Suppressor macrophage treated with lipopolysaccharide for 4 hours (primary cell): ENCODE measurements around the gene LRRIQ3.
"Not testable (repeated sequence)": the region's sequence is repeated elsewhere in the genome, so short reads cannot be mapped to it uniquely, and the experiment has no call there.

ENCODE experiments used
- DNase-seq: peaks from one replicate; pipeline ENCODE4 v3.0.0-alpha.2; 2020

LRRIQ3 gene

GRCh38 chr1:74197657-74198552 is at the start of gene LRRIQ3, which contains the start of gene FPGT:
LRRIQ3 (minus strand) TSS chr1:74198176; CDS start chr1:74183684, 14,492 bp downstream.
FPGT (plus strand) TSS chr1:74198242; CDS start chr1:74198279, 37 bp downstream.
- DNase-seq = peak; percentile 97

GRCh38 chr1:74246315-74246714 is 48.3 kb upstream of the LRRIQ3 start:
- DNase-seq = no peak

- DNase-seq = no peak
These were observed 47.3 kb upstream of the LRRIQ3 start for GRCh38 chr1:74245168-74245772.

DNA sequence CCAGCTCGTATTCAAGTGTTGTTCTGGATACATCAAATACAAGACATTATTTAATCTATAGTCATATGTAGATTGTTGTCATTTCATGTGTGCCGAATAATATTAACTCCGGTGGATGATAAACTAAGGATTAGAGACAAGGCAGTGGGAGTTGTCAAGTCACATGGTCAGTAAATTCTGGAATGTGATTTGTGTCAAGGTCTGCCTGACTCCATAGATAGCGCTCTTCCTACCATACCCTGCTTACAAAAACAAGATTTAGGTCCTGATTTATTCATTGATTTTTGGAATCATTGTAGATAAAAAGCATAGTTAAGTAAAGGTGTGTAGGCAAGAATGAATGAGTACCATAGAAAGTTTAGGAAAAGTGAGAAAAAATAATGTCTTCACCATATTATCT is 39.8 kb upstream of the LRRIQ3 start:
- no peak for DNase-seq

DNA sequence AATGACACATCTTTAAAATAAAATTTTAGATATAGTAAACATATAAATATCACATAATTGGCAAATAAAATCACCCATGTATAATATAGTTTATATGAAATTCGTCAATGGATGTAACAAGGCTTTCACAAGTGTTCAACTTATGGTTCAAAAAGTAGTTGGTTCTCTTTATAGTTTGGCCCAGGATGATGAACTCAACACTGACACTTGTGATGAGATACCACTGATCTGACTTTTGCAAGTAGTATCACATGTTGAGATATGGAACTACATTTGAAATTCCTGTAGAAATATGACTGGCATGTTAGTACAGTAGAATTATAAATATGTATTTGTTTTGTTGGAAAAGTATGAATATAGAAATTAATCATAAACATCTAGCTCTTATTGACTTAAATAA is 39.1 kb upstream of the LRRIQ3 start:
- no peak for DNase-seq

- no peak for DNase-seq
These were observed 38.5 kb upstream of the LRRIQ3 start for GRCh38 chr1:74236440-74236839.

DNA sequence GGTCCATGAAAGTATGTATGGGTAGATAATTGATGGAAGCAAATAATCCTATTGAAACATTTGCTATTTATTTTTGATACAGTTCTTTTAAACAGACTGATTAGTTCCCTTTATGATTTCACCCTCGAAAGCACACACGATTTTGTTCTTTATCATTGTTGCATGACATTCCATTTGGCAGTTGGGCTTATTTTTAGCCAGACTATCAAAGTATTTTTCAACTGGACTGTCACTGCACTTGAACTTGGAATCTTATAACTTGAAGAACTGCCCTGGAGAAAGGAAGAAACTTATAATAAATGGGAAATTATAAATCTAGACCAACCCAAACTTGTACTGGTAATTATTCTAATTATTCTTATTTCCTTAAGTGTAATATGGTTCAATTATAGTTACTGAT is 37.2 kb upstream of the LRRIQ3 start, which contains the start of gene TNNI3K:
TNNI3K (plus strand) TSS at position 235 of the 400 bp plus-strand sequence; CDS start at position 300, 65 bp downstream.
- no peak for DNase-seq

DNA sequence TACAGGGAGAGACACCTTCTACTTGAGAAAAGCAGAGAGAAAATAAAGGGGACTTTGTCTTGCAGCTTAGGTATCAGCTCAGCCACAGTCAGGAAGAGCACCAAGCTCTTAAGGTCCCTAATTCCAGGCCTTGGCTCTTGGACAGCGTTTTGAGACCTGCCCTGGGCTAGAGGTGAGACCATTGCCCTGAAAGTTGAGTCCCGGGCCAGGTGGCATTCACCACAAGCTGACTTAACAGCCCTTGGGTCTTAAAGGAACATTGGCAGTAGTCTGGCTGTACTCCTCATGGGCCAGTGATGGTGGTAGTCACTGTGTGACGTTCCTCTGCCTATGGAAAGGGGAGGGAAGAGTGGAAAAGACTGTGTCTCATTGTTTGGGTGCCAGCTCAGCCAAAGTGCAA is 25.5 kb upstream of the LRRIQ3 start:
- DNase-seq = no peak

DNA sequence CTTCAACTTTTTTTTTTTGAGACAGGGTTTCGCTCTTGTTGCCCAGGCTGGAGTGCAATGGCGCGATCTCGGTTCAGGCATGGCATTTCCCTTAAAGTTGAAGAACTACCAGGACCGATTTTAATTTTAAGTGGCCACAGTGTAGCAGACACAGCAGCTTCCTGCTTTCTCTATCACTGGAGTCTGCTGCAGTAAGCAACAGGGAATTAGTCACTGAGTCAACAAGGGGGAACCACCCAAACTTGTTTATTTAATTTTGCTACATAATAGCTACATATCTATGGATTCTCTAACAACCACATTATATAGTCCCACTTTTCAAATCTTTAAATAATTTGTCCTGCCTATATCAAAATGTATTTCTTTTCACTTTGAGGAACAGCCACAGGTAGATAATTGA is 24.7 kb upstream of the LRRIQ3 start:
- DNase-seq = no peak

DNA sequence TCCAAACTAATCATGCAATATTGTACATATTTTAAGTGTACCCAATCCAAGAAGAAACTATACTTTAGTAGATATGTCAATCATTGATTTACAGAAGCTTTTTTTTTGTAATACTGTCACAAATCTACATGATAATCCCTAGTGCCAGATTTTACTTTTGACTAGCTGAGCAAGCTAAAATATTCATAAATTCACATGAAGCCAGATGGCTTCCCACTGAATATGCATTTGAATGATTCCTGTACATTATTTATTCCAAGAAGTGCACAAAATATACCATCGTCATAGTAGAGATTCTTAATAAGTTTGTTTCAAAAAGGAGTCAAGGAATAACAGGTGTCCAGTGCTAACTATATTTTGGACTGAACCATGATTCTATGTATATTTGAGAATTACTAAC is 17.3 kb upstream of the LRRIQ3 start:
- DNase-seq = no peak

DNA sequence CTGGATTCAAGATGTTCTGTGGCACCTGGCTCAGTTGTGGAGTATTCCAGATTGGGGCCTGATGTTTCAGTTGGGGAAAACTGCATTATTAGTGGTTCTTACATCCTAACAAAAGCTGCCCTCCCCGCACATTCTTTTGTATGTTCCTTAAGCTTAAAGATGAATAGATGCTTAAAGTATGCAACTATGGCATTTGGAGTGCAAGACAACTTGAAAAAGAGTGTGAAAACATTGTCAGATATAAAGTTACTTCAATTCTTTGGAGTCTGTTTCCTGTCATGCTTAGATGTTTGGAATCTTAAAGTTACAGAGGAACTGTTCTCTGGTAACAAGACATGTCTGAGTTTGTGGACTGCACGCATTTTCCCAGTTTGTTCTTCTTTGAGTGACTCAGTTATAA is 7.3 kb upstream of the LRRIQ3 start:
- no peak for DNase-seq

DNA sequence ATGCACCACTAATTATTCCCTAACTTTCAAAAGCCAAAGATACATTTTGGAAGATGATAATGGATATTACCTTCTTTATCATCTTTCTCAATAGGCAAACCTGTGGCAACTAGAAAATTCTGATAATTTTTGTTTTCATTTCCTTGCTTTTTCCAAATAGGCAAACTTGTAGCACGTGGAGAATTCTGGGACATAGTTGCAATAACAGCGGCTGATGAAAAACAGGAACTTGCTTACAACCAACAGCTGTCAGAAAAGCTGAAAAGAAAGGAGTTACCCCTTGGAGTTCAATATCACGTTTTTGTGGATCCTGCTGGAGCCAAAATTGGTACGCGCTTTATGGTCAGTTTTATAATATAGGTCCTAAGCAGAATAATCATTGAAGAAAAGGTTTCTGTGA is 1.5 kb upstream of the LRRIQ3 start:
- peak; percentile 55 for DNase-seq

DNA sequence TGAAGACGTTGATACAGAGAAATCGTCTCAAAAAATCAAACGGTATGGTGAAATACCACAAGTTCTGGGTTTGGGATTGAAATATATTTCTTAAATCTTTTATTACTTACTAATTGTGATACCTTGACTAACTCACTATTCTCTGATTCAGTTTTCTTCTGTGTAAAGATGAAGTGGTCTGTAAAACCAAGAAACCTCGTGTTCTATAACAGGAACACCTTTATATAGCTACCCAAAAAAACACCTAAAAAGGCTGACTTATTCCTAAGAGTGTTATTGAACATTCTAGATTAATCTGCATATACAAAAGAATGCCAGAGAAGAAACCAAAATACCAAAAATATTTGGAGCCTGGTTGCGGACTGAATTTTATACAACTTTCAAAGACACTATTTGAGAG is 721 bp downstream of the LRRIQ3 start:
- no peak for DNase-seq

- DNase-seq = no peak
These were observed 2.6 kb downstream of the LRRIQ3 start for GRCh38 chr1:74195339-74195738.

DNA sequence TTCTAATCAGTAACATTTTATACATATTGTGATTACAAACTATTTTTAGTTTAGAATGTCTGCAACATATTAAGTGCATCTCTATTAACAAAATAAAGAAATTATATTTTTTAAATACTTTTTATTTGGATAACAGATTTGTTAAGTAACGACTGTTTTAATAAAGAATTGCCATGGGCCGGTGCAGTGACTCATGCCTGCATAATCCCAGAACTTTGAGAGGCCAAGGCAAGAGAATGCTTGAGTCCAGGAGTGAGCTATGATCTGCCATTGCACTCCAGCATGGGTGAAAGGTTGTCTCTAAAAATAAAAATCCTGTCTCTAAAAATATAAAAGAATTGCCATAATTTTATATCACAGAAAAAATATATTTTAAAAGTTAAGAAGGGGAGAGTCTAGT is 4.1 kb downstream of the LRRIQ3 start:
- DNase-seq = no peak

- peak; percentile 53 for DNase-seq
These were observed 17.5 kb downstream of the LRRIQ3 start for GRCh38 chr1:74180490-74180889.

GRCh38 chr1:74174423-74174822 is 23.6 kb downstream of the LRRIQ3 start:
- DNase-seq = not testable (repeated sequence)

- no peak for DNase-seq
These were observed 35.6 kb downstream of the LRRIQ3 start for GRCh38 chr1:74162333-74162732.

DNA sequence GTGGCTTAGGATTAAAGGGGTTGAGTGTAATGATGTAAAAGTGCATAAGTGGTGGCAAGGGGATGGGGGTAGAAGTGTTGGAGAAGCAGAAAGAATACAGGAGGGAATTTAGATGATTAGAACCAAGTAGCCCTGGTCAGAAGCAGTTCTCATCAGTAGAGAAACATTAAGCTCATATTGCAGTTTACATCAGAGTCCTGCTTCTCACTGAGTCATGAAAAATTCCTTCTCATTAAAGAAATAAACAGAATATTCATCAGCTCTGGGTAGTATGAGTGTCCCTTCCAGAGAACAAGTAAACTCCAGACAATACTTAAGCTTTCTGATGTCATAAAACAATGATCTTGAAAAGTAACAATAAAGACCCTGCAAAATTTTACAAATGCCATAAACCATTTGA is 36.5 kb downstream of the LRRIQ3 start:
- no peak for DNase-seq

- DNase-seq = no peak
These were observed 37.9 kb downstream of the LRRIQ3 start for GRCh38 chr1:74160046-74160445.

DNA sequence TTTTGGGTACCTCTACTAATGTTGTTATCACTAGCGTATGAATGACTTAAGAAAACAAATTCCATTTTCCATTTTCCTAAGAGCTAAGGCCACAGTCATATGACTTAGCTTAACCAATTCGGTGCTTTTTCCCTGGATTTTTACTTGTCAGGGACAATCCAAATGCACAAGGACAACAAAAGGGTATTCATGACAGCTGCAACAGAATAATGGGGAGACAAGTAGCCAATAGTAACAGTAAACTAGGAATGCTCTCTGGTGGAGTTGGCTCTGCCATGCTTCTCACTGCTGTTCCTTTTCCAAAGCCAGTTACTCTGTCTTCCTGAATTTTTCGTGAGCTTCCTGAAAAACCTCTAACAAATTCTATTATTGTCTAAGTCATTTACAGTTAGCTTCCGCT is 52.9 kb downstream of the LRRIQ3 start:
- no peak for DNase-seq

GRCh38 chr1:74117370-74117769 is 80.6 kb downstream of the LRRIQ3 start:
- not testable (repeated sequence) for DNase-seq

DNA sequence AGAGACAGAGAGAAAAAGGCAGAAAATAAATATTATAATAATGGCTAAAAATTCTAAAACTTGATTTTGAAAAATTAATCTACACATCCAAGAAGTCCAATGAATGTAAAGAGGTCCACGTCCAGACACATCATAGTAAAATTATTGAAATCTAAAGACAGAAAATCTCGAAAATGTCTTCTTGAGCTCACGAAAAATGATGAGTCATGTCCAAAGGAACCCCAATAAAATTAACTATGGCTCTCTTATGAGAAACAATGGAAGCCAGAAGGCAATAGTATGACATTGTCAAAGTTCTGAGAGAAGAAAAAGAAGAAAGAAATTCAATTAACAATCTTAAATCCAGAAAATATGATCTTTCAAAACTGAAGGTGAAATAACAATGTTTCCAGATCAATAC is 84.6 kb downstream of the LRRIQ3 start:
- no peak for DNase-seq

GRCh38 chr1:74107394-74107793 is 90.6 kb downstream of the LRRIQ3 start:
- no peak for DNase-seq
